ENCODE data around the gene EMD. TPM values are rescaled to one million over a fixed set of nuclear protein-coding genes. Genes with fewer than 3 reads are reported as not detected.

The EMD gene
- total and polyA plus RNA-seq, 2 of the 13 experiments (the other 11 are each of a cell fraction or from before 2014, with no cell fraction given): 14.5 to 14.9 TPM

DNA sequence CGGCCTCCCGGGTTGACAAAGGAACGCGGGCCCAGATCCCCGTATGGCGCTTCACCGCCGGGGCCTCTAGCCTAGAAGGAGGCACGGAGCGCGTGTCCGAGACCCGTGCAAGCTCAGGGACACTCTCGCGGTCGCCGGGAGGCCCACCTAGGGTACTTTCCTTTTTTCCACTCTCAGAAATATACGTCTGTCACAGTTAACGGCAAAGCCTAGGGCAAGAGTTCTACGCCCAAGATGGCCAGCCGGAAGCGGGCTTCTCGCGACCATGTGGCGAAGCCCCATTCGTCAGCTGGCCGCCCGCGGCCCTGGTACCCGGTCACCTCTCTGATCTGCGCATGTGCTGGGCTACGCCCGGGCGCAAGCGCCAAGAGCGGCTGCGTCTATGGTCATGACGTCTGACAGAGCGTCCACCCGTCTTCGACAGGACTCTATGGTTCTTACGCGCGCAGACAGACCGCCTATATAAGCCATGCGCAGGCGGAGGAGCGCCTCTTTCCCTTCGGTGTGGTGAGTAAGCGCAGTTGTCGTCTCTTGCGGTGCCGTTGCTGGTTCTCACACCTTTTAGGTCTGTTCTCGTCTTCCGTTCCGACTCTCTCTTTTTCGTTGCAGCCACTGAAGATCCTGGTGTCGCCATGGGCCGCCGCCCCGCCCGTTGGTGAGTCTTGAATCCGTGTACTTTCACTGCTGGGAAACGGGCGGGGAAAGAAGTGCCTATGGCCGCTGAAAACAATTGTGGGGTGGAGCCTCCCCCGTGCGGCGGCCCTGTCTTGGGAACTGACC is 19.0 kb downstream of the EMD start, which contains the start of gene RPL10 (continued):
- TF ChIP-seq PCBP1 (IDR thresholded peaks at IDR 0.05; ENCODE audit: borderline replicate concordance, low read depth, low read length): no peak
- peak; percentile 65 for TF ChIP-seq NFKB2 (CRISPR knock-in tag; IDR thresholded peaks at IDR 0.05; ENCODE audit: borderline replicate concordance)
- no peak for TF ChIP-seq MBNL3 (CRISPR knock-in tag; conservative IDR thresholded peaks at IDR 0.05)
- no peak; the same call in 1 of the 2 replicates for TF ChIP-seq ZNF564 (CRISPR knock-in tag; IDR thresholded peaks at IDR 0.05)
- TF ChIP-seq ZNF367 (CRISPR knock-in tag; IDR thresholded peaks at IDR 0.05; ENCODE audit: borderline replicate concordance): no peak; the same call in 1 of the 2 replicates
- TF ChIP-seq TGIF2 (CRISPR knock-in tag; IDR thresholded peaks at IDR 0.05): peak; percentile 52; the same call in 1 of the 2 replicates
- no peak for TF ChIP-seq ZNF30 (CRISPR knock-in tag; IDR thresholded peaks at IDR 0.05)
- no peak for TF ChIP-seq ZSCAN31 (CRISPR knock-in tag; IDR thresholded peaks at IDR 0.05; ENCODE audit: low read depth)
- TF ChIP-seq CEBPG (CRISPR knock-in tag; IDR thresholded peaks at IDR 0.05): 0 out of 2 replicates have a peak, but pooled peaks have one; percentile 2
- TF ChIP-seq TOE1 (CRISPR knock-in tag; IDR thresholded peaks at IDR 0.05): 0 out of 2 replicates have a peak, but pooled peaks have one; percentile 43
- peak; percentile 89 for TF ChIP-seq ZNF687 (CRISPR knock-in tag; IDR thresholded peaks at IDR 0.05)
- no peak for TF ChIP-seq MAFG (CRISPR knock-in tag; IDR thresholded peaks at IDR 0.05)
- TF ChIP-seq TBX2 (CRISPR knock-in tag; IDR thresholded peaks at IDR 0.05; ENCODE audit: borderline replicate concordance): peak; percentile 43; the same call in 1 of the 2 replicates
- TF ChIP-seq AKAP8 (CRISPR knock-in tag; IDR thresholded peaks at IDR 0.05): 0 out of 2 replicates have a peak, but pooled peaks have one; percentile 26
- TF ChIP-seq NCOR1 (IDR thresholded peaks at IDR 0.05; ENCODE audit: borderline replicate concordance, low read length): no peak
- TF ChIP-seq MTA1 (CRISPR knock-in tag; IDR thresholded peaks at IDR 0.05; ENCODE audit: borderline replicate concordance): no peak
- TF ChIP-seq ZKSCAN5 (CRISPR knock-in tag; IDR thresholded peaks at IDR 0.05): no peak
- TF ChIP-seq ZMYM3 (CRISPR knock-in tag; IDR thresholded peaks at IDR 0.05): no peak
- peak; percentile 49; the same call in 1 of the 2 replicates for TF ChIP-seq ZSCAN21 (CRISPR knock-in tag; IDR thresholded peaks at IDR 0.05; ENCODE audit: borderline replicate concordance)
- TF ChIP-seq NAIF1 (CRISPR knock-in tag; IDR thresholded peaks at IDR 0.05; ENCODE audit: borderline replicate concordance): peak; percentile 53; the same call in 1 of the 2 replicates
- TF ChIP-seq DPF2 (CRISPR knock-in tag; IDR thresholded peaks at IDR 0.05; ENCODE audit: borderline replicate concordance, low read depth): no peak
- peak; percentile 77 for TF ChIP-seq ZFX (CRISPR knock-in tag; IDR thresholded peaks at IDR 0.05; ENCODE audit: low read depth)
- no peak for TF ChIP-seq ZNF292 (CRISPR knock-in tag; IDR thresholded peaks at IDR 0.05; ENCODE audit: borderline replicate concordance, low read depth)
- TF ChIP-seq ZNF282 (IDR thresholded peaks at IDR 0.05; ENCODE audit: partially characterized antibody): no peak
- peak; percentile 83; the same call in 1 of the 2 replicates for TF ChIP-seq SIN3A (IDR thresholded peaks at IDR 0.05; ENCODE audit: borderline replicate concordance, low read depth, low read length)
- no peak for TF ChIP-seq ZNF329 (CRISPR knock-in tag; IDR thresholded peaks at IDR 0.05; ENCODE audit: low read depth)
- TF ChIP-seq ZNF468 (CRISPR knock-in tag; IDR thresholded peaks at IDR 0.05): no peak
- TF ChIP-seq GTF3A (CRISPR knock-in tag; conservative IDR thresholded peaks at IDR 0.05): no peak
